GM10266 (cell line): ENCODE data around the gene GIPR.
A peak's percentile ranks its signal among the peaks of the same experiment; 100 is the strongest.
"Not testable (repeated sequence)": the region's sequence is repeated elsewhere in the genome, so short reads cannot be mapped to it uniquely, and the experiment has no call there.

ENCODE experiments used
- DNase-seq: peaks from one replicate; pipeline ENCODE4 v3.0.0; 2012; ENCODE audit errors: extremely low spot score
- TF ChIP-seq, protein P1 (sequence below): IDR thresholded peaks from 2 replicates; pipeline ENCODE4 v1.5.1; 2012; ENCODE audit warnings: mild to moderate bottlenecking, low read depth; ENCODE audit not compliant: control insufficient read depth, insufficient read depth; ENCODE audit errors: missing control alignments

The GIPR gene, protein sequence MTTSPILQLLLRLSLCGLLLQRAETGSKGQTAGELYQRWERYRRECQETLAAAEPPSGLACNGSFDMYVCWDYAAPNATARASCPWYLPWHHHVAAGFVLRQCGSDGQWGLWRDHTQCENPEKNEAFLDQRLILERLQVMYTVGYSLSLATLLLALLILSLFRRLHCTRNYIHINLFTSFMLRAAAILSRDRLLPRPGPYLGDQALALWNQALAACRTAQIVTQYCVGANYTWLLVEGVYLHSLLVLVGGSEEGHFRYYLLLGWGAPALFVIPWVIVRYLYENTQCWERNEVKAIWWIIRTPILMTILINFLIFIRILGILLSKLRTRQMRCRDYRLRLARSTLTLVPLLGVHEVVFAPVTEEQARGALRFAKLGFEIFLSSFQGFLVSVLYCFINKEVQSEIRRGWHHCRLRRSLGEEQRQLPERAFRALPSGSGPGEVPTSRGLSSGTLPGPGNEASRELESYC

GRCh38 chr19:45667620-45668341, at the start of gene GIPR:
GIPR (plus strand) TSS chr19:45668221; CDS start chr19:45669521, 1,300 bp downstream.
- TF ChIP-seq, protein P1, sequence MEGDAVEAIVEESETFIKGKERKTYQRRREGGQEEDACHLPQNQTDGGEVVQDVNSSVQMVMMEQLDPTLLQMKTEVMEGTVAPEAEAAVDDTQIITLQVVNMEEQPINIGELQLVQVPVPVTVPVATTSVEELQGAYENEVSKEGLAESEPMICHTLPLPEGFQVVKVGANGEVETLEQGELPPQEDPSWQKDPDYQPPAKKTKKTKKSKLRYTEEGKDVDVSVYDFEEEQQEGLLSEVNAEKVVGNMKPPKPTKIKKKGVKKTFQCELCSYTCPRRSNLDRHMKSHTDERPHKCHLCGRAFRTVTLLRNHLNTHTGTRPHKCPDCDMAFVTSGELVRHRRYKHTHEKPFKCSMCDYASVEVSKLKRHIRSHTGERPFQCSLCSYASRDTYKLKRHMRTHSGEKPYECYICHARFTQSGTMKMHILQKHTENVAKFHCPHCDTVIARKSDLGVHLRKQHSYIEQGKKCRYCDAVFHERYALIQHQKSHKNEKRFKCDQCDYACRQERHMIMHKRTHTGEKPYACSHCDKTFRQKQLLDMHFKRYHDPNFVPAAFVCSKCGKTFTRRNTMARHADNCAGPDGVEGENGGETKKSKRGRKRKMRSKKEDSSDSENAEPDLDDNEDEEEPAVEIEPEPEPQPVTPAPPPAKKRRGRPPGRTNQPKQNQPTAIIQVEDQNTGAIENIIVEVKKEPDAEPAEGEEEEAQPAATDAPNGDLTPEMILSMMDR = no peak
- DNase-seq = peak; percentile 76

DNA sequence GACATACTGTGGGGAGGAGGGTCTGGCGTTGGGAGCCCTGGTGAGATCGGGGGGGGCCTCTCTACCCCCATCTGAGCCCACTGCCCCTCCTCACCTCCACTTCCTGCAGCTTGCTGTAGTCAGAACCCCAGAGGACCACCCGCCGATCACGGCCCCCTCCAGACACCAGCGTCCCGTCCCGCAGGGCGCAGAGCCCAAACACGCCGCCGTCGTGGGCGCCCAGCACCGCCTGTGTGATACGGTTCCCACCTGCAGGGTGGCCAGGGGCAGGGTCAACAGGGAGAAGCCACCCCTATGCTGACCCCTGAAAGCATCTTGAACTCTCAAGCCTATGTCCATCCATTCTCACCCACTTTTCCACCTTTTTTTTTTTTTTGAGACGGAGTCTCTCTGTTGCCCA, 46.6 kb upstream of the GIPR start:
- no peak for DNase-seq
- TF ChIP-seq, protein P1 = no peak

DNA sequence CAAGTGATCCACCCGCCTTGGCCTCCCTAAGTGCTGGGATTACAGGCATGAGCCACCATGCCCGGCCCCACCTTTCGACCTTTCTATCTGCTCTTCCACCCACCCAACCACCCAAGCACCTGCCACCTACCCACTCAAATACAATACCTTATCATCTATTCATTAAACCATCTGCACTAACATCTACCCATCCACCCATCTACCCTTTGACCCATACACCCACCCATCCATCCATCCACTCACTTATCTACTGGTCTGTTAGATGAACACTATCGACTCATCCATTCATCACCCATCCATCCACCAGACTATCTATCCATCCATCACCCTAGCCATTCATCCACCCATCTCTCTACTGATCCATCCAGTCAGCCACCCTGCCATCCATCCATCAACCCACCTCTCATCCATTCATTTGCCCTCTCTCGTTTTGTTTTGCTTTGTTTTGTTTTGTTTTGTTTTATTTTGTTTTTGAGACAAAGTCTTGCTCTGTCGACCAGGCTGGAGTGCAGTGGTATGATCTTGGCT, 46.0 kb upstream of the GIPR start:
- TF ChIP-seq, protein P1 = no peak
- DNase-seq = no peak

GRCh38 chr19:45623984-45624383, 44.0 kb upstream of the GIPR start:
- no peak for DNase-seq
- TF ChIP-seq, protein P1 = no peak

GRCh38 chr19:45628219-45628618, 39.8 kb upstream of the GIPR start:
- DNase-seq = not testable (repeated sequence)

- no peak for DNase-seq
- TF ChIP-seq, protein P1 = no peak
Measured at GRCh38 chr19:45629704-45630103, 38.3 kb upstream of the GIPR start.

DNA sequence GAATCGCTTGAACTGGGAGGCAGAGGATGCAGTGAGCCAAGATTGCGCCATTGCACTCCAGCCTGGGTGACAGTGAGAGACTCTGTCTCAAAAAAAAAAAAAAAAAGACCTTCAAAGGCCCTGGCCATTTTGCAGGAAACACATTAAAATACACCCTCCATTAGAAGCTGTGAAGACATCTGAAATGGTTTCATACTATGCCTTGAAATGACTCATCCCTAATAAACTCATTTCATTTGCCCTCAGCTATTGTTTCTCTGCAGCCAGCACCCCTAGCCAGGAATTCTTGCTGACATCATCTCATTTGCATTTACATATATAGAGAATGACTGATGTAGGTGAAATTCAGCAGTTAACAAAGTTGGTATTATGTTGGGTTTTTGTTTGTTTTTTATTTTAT, 37.6 kb upstream of the GIPR start:
- TF ChIP-seq, protein P1 = no peak
- peak; percentile 77 for DNase-seq
